ENCODE data around the gene CLCN4.

Gene CLCN4

GRCh38 chrX:10146346-10146745 is 10.4 kb upstream of the CLCN4 start (continued):
- TF ChIP-seq, protein P1, sequence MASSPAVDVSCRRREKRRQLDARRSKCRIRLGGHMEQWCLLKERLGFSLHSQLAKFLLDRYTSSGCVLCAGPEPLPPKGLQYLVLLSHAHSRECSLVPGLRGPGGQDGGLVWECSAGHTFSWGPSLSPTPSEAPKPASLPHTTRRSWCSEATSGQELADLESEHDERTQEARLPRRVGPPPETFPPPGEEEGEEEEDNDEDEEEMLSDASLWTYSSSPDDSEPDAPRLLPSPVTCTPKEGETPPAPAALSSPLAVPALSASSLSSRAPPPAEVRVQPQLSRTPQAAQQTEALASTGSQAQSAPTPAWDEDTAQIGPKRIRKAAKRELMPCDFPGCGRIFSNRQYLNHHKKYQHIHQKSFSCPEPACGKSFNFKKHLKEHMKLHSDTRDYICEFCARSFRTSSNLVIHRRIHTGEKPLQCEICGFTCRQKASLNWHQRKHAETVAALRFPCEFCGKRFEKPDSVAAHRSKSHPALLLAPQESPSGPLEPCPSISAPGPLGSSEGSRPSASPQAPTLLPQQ (tag by site-specific recombination; IDR thresholded peaks at IDR 0.05), result no peak
- TF ChIP-seq ZNF114 (tag by site-specific recombination; IDR thresholded peaks at IDR 0.05), result no peak
- TF ChIP-seq, protein P2, sequence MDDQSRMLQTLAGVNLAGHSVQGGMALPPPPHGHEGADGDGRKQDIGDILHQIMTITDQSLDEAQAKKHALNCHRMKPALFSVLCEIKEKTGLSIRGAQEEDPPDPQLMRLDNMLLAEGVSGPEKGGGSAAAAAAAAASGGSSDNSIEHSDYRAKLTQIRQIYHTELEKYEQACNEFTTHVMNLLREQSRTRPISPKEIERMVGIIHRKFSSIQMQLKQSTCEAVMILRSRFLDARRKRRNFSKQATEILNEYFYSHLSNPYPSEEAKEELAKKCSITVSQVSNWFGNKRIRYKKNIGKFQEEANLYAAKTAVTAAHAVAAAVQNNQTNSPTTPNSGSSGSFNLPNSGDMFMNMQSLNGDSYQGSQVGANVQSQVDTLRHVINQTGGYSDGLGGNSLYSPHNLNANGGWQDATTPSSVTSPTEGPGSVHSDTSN (CRISPR knock-in tag; IDR thresholded peaks at IDR 0.05), result no peak
- no peak for TF ChIP-seq ZSCAN23 (tag by site-specific recombination; IDR thresholded peaks at IDR 0.05)
- TF ChIP-seq ZSCAN4 (tag by site-specific recombination; IDR thresholded peaks at IDR 0.05), result no peak
- no peak for TF ChIP-seq ZNF175 (tag by site-specific recombination; IDR thresholded peaks at IDR 0.05)

DNA sequence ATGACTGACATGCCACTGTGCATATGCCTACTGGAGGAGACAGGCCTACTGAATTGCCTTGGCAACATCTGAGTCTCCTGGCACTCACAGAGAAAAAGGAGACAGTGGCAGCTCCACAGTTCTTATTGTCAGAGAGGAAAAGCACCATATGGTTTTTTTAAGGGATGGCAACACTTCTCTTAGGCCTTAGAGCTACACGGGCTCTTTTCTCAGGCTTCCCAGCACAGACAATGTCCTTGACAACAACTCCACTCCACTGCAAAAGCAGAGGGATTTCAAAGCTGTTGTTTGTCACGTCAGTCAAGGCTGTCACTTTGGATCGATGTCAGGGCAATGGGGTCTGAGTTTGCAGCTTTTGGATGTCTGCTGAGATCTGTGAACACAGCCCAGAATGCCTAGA is 4.7 kb upstream of the CLCN4 start:
- H3K36me3 ChIP-seq (ENCODE audit: control insufficient read depth in 2 of 2, insufficient read depth in 1 of 2, low read length in 2 of 2), result no peaks in the 10 kb centered on the region
- no peaks in the 10 kb centered on the region for H3K4me1 ChIP-seq (ENCODE audit: control insufficient read depth, insufficient read depth, low read length)
- TF ChIP-seq ZNF530 (tag by site-specific recombination; IDR thresholded peaks at IDR 0.05; ENCODE audit: low read depth) (no peak), ZNF473 (tag by site-specific recombination; IDR thresholded peaks at IDR 0.05) (no peak), ZNF549 (tag by site-specific recombination; IDR thresholded peaks at IDR 0.05) (no peak), ZNF366 (tag by site-specific recombination; conservative IDR thresholded peaks at IDR 0.05) (no peak), ZBTB7A (tag by site-specific recombination; IDR thresholded peaks at IDR 0.05; ENCODE audit: low read depth) (no peak), ZNF391 (tag by site-specific recombination; IDR thresholded peaks at IDR 0.05; ENCODE audit: borderline replicate concordance, low read depth) (no peak), RBAK (tag by site-specific recombination; IDR thresholded peaks at IDR 0.05) (no peak), WT1 (tag by site-specific recombination; IDR thresholded peaks at IDR 0.05) (no peak), ZNF777 (tag by site-specific recombination; IDR thresholded peaks at IDR 0.05; ENCODE audit: borderline replicate concordance) (no peak), ZNF239 (tag by site-specific recombination; IDR thresholded peaks at IDR 0.05) (no peak)
- TF ChIP-seq, protein P3, sequence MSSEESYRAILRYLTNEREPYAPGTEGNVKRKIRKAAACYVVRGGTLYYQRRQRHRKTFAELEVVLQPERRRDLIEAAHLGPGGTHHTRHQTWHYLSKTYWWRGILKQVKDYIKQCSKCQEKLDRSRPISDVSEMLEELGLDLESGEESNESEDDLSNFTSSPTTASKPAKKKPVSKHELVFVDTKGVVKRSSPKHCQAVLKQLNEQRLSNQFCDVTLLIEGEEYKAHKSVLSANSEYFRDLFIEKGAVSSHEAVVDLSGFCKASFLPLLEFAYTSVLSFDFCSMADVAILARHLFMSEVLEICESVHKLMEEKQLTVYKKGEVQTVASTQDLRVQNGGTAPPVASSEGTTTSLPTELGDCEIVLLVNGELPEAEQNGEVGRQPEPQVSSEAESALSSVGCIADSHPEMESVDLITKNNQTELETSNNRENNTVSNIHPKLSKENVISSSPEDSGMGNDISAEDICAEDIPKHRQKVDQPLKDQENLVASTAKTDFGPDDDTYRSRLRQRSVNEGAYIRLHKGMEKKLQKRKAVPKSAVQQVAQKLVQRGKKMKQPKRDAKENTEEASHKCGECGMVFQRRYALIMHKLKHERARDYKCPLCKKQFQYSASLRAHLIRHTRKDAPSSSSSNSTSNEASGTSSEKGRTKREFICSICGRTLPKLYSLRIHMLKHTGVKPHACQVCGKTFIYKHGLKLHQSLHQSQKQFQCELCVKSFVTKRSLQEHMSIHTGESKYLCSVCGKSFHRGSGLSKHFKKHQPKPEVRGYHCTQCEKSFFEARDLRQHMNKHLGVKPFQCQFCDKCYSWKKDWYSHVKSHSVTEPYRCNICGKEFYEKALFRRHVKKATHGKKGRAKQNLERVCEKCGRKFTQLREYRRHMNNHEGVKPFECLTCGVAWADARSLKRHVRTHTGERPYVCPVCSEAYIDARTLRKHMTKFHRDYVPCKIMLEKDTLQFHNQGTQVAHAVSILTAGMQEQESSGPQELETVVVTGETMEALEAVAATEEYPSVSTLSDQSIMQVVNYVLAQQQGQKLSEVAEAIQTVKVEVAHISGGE (tag by site-specific recombination; conservative IDR thresholded peaks at IDR 0.05; ENCODE audit: low read depth), result no peak
- H3K9me3 ChIP-seq (ENCODE audit: control insufficient read depth, insufficient read depth, low read depth, low read length), result no peaks in the 10 kb centered on the region
- CTCF ChIA-PET, result interaction anchor here (1.9 kb wide), 1 partner anchor 32 kb away, joined by 6 read pairs; no protein-coding TSS in a partner anchor
- H3K4me3 ChIP-seq (ENCODE audit: low read depth, low read length), result no peak overlapping the region
- H3K27ac ChIP-seq (ENCODE audit: extremely low read depth, low read depth, low read length), result no peak overlapping the region
- POLR2A ChIA-PET, result no interaction called here

DNA sequence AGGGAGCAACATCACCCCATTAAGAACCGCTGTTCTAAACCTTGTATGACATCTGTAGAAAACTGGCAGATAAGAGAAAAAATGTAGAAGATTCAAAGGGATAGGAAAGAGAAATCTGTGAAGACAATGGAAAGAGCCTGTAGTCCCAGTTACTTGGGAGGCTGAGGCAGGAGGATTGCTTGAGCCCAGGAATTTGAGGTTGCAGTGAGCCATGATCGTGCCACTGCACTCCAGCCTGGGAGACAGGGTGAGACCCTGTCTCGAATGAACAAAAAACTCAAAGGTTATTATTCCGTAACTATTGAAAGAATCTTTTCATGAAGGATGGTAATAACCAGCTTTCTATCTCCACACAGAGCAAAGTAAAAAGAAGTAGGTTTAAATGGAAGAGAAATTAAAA is 1.6 kb upstream of the CLCN4 start:
- H3K36me3 ChIP-seq (ENCODE audit: control insufficient read depth in 2 of 2, insufficient read depth in 1 of 2, low read length in 2 of 2), result peaks cover 0 to under 1% of the 10 kb centered on the region in 2 experiments; a peak in 1 of 3 replicates
- H3K4me1 ChIP-seq (ENCODE audit: control insufficient read depth, insufficient read depth, low read length), result no peaks in the 10 kb centered on the region
- no peak overlapping the region for H3K4me3 ChIP-seq (ENCODE audit: low read depth, low read length)
- POLR2A ChIA-PET, result no interaction called here
- CTCF ChIA-PET, result interaction anchor here (0.5 kb wide), 1 partner anchor 465 kb away, joined by 3 read pairs; the partner anchor contains the start of gene MID1
- H3K27ac ChIP-seq (ENCODE audit: extremely low read depth, low read depth, low read length), result no peak overlapping the region
- H3K9me3 ChIP-seq (ENCODE audit: control insufficient read depth, insufficient read depth, low read depth, low read length), result no peaks in the 10 kb centered on the region
- no peak for TF ChIP-seq ZNF175 (tag by site-specific recombination; IDR thresholded peaks at IDR 0.05)
- TF ChIP-seq EGR2 (tag by site-specific recombination; IDR thresholded peaks at IDR 0.05; ENCODE audit: low read depth), result no peak
- no peak for TF ChIP-seq ZNF18 (tag by site-specific recombination; IDR thresholded peaks at IDR 0.05)

Data from HEK293 (cell line).